GM10266 (cell line): ENCODE measurements around the gene NCKAP1.

Experiments used
- DNase-seq: peaks from one replicate; pipeline ENCODE4 v3.0.0; 2012; ENCODE audit errors: extremely low spot score
- TF ChIP-seq, protein P1 (sequence below): IDR thresholded peaks from 2 replicates; pipeline ENCODE4 v1.5.1; 2012; ENCODE audit warnings: mild to moderate bottlenecking, low read depth; ENCODE audit not compliant: control insufficient read depth, insufficient read depth; ENCODE audit errors: missing control alignments

Gene NCKAP1

GRCh38 chr2:183038341-183039300 is at the start of gene NCKAP1:
Gene NCKAP1, minus strand, starts transcription at chr2:183038457. Its CDS starts 358 bp downstream, at chr2:183038099.
- TF ChIP-seq, protein P1, sequence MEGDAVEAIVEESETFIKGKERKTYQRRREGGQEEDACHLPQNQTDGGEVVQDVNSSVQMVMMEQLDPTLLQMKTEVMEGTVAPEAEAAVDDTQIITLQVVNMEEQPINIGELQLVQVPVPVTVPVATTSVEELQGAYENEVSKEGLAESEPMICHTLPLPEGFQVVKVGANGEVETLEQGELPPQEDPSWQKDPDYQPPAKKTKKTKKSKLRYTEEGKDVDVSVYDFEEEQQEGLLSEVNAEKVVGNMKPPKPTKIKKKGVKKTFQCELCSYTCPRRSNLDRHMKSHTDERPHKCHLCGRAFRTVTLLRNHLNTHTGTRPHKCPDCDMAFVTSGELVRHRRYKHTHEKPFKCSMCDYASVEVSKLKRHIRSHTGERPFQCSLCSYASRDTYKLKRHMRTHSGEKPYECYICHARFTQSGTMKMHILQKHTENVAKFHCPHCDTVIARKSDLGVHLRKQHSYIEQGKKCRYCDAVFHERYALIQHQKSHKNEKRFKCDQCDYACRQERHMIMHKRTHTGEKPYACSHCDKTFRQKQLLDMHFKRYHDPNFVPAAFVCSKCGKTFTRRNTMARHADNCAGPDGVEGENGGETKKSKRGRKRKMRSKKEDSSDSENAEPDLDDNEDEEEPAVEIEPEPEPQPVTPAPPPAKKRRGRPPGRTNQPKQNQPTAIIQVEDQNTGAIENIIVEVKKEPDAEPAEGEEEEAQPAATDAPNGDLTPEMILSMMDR = peak; percentile 94
- DNase-seq = peak; percentile 91

DNA sequence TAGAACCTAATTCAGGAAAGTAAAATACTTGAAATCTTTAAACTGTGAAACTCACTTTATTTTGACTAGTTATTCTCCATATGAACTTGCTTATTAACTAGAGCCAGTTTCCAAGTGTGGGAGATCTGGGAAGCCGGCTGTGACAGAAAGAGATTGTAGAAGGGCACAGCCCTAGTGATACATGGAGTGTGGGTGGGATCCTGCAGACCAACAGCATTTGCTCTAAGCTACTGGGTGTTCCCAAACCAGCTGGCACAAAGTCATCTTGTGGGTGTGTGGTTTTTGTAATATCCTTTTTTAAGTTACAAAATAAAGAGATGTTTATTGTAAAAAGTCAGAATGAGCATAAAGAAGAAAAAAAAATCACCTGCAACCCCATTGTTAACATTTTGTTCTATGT is 43.7 kb upstream of the NCKAP1 start:
- TF ChIP-seq, protein P1 = no peak
- no peak for DNase-seq

DNA sequence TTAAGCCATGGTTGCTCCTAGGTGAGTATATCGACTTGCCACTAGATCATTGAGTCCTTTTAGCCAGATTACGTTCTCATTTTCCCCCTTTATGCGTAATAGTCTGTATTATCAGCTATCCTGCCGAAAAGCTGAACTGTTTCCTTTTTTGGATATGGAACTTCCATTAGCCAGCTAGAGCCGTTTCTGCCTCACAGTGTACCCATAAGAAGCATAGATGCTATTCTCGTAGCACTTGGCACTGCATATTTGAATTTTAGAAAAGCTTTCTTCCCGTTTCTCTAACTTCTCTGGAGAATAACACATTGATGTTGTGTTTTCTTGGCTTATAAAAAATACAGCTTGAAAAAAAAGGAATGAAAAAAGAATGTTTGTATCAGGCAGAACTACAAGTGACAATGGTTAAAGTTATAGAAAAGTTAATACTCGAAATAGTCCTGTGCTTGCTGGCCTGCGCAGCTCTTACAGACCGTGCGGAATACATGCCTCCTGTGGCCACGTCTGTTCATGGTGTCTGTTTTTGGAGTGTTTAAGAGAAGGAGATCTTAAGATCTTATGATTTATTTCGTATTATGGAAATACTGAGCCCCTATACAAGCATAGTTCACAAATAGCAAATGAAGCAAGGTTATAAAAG is 41.0 kb upstream of the NCKAP1 start:
- no peak for DNase-seq
- TF ChIP-seq, protein P1 = no peak

- DNase-seq = peak; percentile 86
- TF ChIP-seq, protein P1 = no peak
Observed at GRCh38 chr2:183078464-183079138, 40.3 kb upstream of the NCKAP1 start, which contains the start of gene DUSP19. Gene DUSP19, plus strand, starts transcription at chr2:183078747. Its CDS starts 187 bp downstream, at chr2:183078934.

DNA sequence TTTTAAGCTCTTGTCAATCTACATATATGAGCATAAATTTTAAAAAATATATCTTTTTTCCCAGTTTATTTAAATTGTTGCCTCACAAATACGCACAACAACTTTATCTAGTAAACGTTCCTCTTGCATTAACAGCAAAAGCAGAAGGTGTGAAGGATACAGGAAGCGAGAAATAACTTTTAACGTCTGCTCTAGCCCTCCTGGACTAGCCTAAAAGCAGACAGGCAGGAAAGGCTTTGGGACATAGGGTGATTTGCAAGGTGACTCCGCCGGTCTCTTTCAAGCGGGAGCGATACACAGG is 39.9 kb upstream of the NCKAP1 start:
- no peak for DNase-seq
- TF ChIP-seq, protein P1 = no peak

- no peak for DNase-seq
- TF ChIP-seq, protein P1 = no peak
Observed at GRCh38 chr2:183072177-183072576, 33.9 kb upstream of the NCKAP1 start.
